Measurements from ENCODE around the gene MAGEL2.
"Not testable (repeated sequence)": the region's sequence is repeated elsewhere in the genome, so short reads cannot be mapped to it uniquely, and the experiment has no call there.

The MAGEL2 gene

DNA sequence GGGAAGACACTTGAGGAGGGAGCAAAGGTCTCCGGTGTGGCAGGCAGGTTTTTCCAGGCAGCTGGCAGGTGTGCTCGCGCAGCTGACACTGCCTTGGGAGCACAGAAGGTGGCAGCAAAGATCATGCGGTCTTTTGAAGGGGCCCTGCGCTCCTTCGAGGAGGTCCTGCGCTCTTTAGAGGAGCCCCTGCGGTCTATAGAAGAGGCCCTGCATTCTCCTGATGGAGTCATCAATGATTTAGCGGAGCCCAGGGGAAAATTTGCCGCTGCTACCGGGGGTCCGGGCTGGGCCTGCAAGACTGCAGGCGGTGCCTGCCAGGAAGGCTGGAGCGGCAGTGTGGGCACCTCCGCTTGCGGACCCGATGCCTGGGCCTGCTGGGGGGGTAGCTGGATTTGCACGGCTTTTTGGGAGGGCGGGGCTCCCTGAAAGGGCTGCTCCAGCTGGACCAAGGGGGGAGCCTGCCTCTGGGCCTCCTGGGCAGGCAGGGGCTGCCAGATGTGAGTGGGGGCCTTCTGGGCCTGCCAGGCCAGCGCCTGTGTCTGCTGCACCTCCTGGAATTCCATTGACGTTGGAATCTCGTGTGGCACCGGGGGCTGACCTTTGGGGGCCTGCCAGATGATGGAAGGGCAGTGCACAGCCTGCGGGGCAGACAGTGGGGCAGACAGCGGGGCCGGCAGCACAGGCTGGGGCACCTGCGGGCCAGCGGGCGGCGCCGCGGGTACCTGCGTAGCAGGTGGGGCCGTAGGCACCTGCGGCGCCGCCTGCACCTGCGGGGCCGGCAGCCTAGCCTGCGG, 2.1 kb downstream of the MAGEL2 start:
- H3K36me3 ChIP-seq (replicated peaks): no peaks in the 10 kb centered on the region
- no peak for DNase-seq (ENCODE audit: low spot score in 2 of 2)
- H3K4me3 ChIP-seq: no peak overlapping the region
- no peaks in the 10 kb centered on the region for H3K4me1 ChIP-seq
- in situ Hi-C loops (cut with MboI; ENCODE audit: low sequenced_read_pairs): loop anchor here (25.0 kb wide), 2 partner anchors 1567 to 1817 kb away; no protein-coding TSS in a partner anchor
- H3K27me3 ChIP-seq (ENCODE audit: low read depth): no peaks in the 10 kb centered on the region
- no peaks in the 10 kb centered on the region for H3K9me3 ChIP-seq

DNA sequence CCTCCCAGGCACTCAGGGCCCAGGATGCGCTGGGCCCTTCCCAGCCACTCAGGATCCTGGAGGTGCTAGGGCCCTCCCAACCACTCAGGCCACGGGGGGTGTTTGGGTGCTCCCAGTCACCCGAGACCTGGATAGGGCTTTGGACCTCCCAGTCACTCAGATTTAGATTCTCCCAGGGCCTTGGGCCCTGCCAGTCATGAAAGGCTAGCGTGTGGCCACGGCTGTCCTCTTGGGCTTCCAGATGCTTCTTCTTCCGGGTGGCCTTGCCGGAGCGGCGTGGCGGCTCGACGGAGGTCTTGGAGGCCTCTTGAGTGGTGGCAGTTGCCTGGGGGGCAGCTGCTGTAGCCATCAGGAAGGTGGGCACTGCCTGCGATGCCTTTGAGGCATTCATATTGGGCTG, 2.8 kb downstream of the MAGEL2 start:
- Histone ChIP-seq H3K4me3 (no peak overlapping the region), H3K36me3 (replicated peaks) (no peaks in the 10 kb centered on the region), H3K9me3 (no peaks in the 10 kb centered on the region), H3K27me3 (ENCODE audit: low read depth) (no peaks in the 10 kb centered on the region), H3K4me1 (no peaks in the 10 kb centered on the region)
- in situ Hi-C loops (cut with MboI; ENCODE audit: low sequenced_read_pairs): loop anchor here (25.0 kb wide), 2 partner anchors 1567 to 1817 kb away; no protein-coding TSS in a partner anchor
- DNase-seq (ENCODE audit: low spot score in 2 of 2): no peak

DNA sequence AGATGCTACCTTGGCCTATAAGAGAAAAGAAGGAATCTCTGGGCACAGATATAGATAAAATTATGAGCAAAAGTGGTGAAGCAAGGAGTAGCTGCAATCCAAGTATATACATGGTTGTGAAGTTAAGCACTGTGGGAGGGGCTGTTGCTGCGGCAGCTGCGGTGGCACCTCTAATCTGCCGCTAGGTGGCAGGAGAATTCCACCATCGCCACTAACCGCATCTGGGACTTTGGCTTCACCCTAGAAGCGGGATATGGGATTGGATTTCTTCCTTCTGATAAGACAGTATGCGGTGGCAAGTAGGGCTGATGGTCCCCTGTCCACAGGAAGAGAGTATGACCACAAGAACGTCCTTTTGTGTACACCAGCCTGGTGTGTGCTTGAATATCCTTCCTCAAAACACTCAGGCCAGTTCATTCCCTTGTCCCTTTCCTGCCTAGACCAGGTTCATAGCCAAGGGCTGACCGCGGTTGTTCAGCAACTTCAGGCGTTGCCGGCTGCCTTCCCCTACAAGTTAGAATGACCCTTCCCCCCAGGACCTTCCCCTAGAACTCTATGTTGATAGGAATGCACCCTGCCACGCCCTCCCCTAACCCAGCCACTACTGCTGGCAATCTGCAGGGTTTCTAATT, 5.1 kb downstream of the MAGEL2 start:
- H3K4me3 ChIP-seq: no peak overlapping the region
- H3K9me3 ChIP-seq: no peaks in the 10 kb centered on the region
- H3K4me1 ChIP-seq: no peaks in the 10 kb centered on the region
- in situ Hi-C loops (cut with MboI; ENCODE audit: low sequenced_read_pairs): loop anchor here (25.0 kb wide), 2 partner anchors 1570 to 1820 kb away; no protein-coding TSS in a partner anchor
- DNase-seq (ENCODE audit: low spot score in 2 of 2): peak; percentile 47 to 65
- H3K27me3 ChIP-seq (ENCODE audit: low read depth): no peaks in the 10 kb centered on the region
- no peaks in the 10 kb centered on the region for H3K36me3 ChIP-seq (replicated peaks)

DNA sequence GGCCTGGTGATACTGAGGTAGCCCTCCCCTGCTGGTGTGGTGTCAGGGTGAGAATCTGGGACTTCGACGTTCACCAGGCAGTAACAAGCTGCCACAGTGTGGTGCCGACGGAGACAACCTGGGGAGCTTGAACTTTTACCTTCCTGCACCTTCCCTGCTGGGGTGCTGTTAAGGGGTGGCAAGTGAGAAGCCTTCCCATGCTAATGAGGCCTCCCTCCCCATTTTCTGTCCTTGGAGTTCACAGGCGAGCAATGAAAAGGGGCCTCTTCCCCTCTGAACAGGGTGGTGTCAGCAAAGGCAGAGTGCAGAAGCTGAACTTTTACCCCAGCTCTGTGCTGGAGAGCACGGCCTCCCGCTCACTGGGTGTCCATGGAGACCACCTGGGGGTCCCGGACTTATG, 13.5 kb downstream of the MAGEL2 start:
- Histone ChIP-seq H3K4me3 (no peak overlapping the region), H3K36me3 (replicated peaks) (no peaks in the 10 kb centered on the region), H3K4me1 (no peaks in the 10 kb centered on the region), H3K27me3 (ENCODE audit: low read depth) (no peaks in the 10 kb centered on the region), H3K9me3 (no peaks in the 10 kb centered on the region)
- no peak for DNase-seq (ENCODE audit: low spot score in 2 of 2)
- in situ Hi-C loops (cut with MboI; ENCODE audit: low sequenced_read_pairs): loop anchor here (25.0 kb wide), 2 partner anchors 1578 to 1828 kb away; no protein-coding TSS in a partner anchor

DNA sequence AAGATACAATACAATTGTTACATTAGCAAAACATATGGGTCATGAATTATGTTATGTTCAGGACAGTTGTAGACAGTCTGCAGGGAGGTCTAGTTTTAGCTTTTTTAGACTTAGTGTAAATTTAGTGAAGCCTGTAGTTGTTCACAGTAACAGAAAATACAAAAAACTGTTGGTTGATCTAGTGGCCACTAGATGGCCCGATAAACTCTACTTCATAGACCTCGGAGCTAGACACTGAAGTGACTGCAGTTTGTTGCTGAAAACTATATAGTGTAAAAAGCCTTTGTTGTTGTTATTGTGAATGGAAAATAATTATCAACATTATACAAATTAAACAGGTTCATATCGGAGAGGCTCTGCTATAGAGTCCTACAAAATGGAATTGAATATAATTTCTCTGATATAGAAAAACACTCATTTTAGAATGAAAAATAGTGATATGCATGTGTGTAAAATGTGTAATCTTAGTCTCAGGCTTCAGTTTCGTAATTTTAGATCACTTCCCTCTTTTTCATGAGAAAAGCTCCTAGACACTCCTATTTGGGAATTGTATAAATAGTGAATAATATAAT, 18.3 kb downstream of the MAGEL2 start:
- DNase-seq (ENCODE audit: low spot score in 2 of 2): no peak
- H3K27me3 ChIP-seq (ENCODE audit: low read depth): no peaks in the 10 kb centered on the region
- H3K4me1 ChIP-seq: no peaks in the 10 kb centered on the region
- H3K36me3 ChIP-seq (replicated peaks): no peaks in the 10 kb centered on the region
- in situ Hi-C loops (cut with MboI; ENCODE audit: low sequenced_read_pairs): loop anchor here (25.0 kb wide), 2 partner anchors 1583 to 1833 kb away; no protein-coding TSS in a partner anchor
- H3K9me3 ChIP-seq: no peaks in the 10 kb centered on the region
- H3K4me3 ChIP-seq: no peak overlapping the region

DNA sequence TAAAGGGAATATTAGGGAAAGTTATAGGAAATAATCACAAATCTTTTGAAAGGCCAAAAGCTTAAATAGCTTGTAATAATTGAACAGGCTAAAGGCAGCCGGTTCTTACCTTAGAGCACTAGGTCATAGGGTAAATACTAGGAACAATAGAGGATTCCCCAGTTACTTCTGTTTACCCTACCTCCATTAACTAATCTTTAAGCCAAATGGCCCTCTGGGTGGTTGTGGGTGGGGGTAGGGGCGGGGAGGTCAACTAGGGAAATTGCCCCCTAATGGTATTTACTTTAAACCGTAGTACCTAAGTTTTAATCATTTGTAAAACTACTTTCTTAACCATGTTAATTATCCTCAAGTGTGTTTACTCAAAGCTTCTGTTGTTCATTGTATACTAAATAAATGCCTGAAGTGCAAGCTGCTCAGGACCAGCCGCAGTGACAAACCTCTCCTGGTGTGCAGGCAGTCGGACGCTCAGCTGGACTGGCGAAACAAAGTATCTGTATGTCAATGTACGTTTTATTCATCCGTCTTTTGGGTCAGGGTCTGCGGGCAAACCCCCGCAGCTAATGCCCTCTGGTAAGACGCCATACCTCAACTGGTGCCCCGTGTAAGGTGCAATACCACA, 18.9 kb downstream of the MAGEL2 start:
- in situ Hi-C loops (cut with MboI; ENCODE audit: low sequenced_read_pairs): loop anchor here (25.0 kb wide), 2 partner anchors 1584 to 1834 kb away; no protein-coding TSS in a partner anchor
- no peaks in the 10 kb centered on the region for H3K36me3 ChIP-seq (replicated peaks)
- no peaks in the 10 kb centered on the region for H3K4me1 ChIP-seq
- no peak overlapping the region for H3K4me3 ChIP-seq
- H3K27me3 ChIP-seq (ENCODE audit: low read depth): no peaks in the 10 kb centered on the region
- DNase-seq (ENCODE audit: low spot score in 2 of 2): no peak
- H3K9me3 ChIP-seq: no peaks in the 10 kb centered on the region

DNA sequence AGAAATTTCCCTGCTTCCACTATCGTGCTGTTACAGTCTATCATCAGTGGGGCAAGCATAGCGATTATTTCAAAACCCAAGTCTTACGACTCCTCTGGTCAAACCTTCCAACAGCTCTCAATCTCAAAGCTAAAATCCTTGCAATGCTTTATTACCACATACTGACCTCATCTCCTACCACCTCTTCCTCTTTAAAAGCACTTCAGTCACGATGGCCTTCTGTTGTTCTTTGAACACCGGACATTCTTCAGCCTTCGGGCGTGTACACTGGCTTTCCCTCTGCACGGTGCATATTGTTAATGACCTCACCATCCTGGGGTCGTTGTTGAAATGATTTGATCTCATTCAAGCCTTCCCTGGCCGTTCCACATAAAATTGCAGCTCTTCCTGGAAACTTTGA, 31.1 kb downstream of the MAGEL2 start:
- Histone ChIP-seq H3K4me1 (no peaks in the 10 kb centered on the region), H3K27me3 (ENCODE audit: low read depth) (no peaks in the 10 kb centered on the region), H3K4me3 (no peak overlapping the region), H3K9me3 (no peaks in the 10 kb centered on the region), H3K36me3 (replicated peaks) (no peaks in the 10 kb centered on the region)
- in situ Hi-C loops (cut with MboI; ENCODE audit: low sequenced_read_pairs): no loop called here
- DNase-seq (ENCODE audit: low spot score in 2 of 2): no peak

DNA sequence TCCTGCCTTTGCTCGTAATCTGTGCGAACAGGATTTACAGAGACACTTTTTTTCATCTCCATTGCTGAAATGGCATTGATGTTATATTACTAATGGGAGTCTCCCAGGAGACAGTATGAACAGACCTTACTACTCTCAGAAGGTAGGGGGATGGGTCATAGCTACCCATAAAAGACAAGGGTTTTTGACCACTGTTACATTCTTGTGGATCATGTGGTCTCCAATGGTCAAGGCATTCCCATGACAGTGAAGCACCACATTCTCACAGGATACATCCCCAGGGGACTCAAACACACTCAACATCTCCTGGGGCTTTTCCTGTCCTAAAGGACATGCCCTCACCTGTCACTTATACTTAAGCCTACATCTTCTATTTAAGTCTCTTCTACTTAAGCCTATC, 41.4 kb downstream of the MAGEL2 start:
- Histone ChIP-seq H3K4me3 (no peak overlapping the region), H3K27me3 (ENCODE audit: low read depth) (no peaks in the 10 kb centered on the region), H3K36me3 (replicated peaks) (no peaks in the 10 kb centered on the region), H3K4me1 (no peaks in the 10 kb centered on the region), H3K9me3 (no peaks in the 10 kb centered on the region)
- in situ Hi-C loops (cut with MboI; ENCODE audit: low sequenced_read_pairs): no loop called here
- no peak for DNase-seq (ENCODE audit: low spot score in 2 of 2)

DNA sequence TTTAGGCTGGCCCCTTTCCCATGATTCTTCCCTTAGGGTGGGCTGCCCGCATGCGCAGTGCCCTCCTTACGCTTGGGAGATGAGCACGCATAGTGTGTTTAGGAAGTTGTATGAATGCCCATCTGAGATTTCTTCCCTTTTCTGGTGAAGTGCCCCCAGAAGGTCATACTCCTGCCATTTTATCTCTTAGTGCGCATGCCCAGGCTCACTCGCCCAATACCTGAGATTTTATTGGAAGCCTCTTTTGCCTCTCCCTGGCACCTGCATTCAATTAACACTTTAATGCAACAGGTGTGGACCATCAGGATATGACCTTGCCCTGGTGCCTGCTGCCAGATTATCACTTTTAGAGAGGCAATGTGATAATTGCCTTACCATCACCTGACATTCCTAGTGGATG, 45.5 kb downstream of the MAGEL2 start:
- no peak for DNase-seq (ENCODE audit: low spot score in 2 of 2)
- Histone ChIP-seq H3K9me3 (no peaks in the 10 kb centered on the region), H3K36me3 (replicated peaks) (no peaks in the 10 kb centered on the region), H3K27me3 (ENCODE audit: low read depth) (no peaks in the 10 kb centered on the region), H3K4me3 (no peak overlapping the region), H3K4me1 (no peaks in the 10 kb centered on the region)
- in situ Hi-C loops (cut with MboI; ENCODE audit: low sequenced_read_pairs): no loop called here

DNA sequence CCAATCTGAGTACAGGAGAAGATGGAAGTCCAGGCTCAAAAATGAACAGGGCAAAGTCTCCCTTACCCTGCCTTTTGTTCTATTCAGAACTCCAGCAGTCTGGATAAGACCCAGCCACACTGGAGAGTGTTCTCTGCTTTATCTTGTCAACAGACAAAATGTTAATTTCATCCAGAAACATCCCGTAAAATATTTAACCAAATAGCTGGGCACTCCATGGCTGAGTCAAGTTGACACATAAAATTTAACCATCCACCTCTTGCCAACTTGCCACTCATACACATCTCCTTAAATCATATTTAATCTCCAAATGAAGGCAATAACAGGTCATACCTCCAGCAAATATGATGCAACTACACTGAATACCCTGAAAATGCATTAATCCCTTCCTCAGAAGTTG, 48.6 kb downstream of the MAGEL2 start:
- in situ Hi-C loops (cut with MboI; ENCODE audit: low sequenced_read_pairs): no loop called here
- H3K4me1 ChIP-seq: no peaks in the 10 kb centered on the region
- H3K36me3 ChIP-seq (replicated peaks): no peaks in the 10 kb centered on the region
- DNase-seq (ENCODE audit: low spot score in 2 of 2): no peak
- H3K9me3 ChIP-seq: no peaks in the 10 kb centered on the region
- no peaks in the 10 kb centered on the region for H3K27me3 ChIP-seq (ENCODE audit: low read depth)
- no peak overlapping the region for H3K4me3 ChIP-seq

DNA sequence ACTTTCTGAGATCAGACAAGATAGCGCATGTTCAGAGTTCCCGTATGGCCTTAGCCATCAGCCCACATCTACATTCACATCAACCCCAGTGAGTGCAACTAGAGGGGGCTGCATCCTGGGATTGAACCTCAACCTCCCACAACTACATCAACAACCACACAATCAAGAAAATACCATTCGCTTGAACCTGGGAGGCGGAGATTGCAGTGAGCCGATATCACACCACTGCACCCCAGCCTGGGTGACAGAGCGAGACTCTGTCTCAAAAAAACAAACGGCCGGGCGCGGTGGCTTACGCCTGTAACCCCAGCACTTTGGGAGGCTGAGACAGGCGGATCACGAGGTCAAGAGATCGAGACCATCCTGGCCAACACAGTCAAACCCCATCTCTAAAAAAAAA, 50.4 kb downstream of the MAGEL2 start:
- H3K9me3 ChIP-seq; H3K27me3 ChIP-seq (ENCODE audit: low read depth); H3K36me3 ChIP-seq (replicated peaks); H3K4me3 ChIP-seq; H3K4me1 ChIP-seq; DNase-seq (ENCODE audit: low spot score in 2 of 2); in situ Hi-C loops (cut with MboI; ENCODE audit: low sequenced_read_pairs): not testable (repeated sequence)

DNA sequence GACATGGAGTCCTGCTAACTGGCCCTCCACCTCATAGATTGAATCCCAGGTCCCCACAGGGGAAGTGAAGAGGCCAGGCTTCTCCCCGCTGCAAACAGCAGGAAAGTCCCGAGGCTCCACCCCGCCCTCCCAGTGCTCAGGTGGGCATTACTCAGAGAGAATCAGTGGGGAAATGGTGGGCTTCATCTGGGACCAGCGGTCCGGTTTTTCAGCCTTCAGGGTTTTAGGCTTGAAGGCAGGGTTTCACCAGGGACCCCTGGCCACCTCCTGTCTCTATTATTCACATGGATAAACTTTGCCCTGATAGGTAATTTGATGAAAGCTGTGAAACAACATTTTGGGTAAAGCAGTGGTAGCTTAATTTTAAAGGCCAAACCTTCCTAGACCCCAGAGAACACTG, 50.9 kb downstream of the MAGEL2 start:
- Histone ChIP-seq H3K36me3 (replicated peaks) (no peaks in the 10 kb centered on the region), H3K4me3 (no peak overlapping the region), H3K9me3 (no peaks in the 10 kb centered on the region), H3K27me3 (ENCODE audit: low read depth) (no peaks in the 10 kb centered on the region), H3K4me1 (no peaks in the 10 kb centered on the region)
- in situ Hi-C loops (cut with MboI; ENCODE audit: low sequenced_read_pairs): no loop called here
- no peak for DNase-seq (ENCODE audit: low spot score in 2 of 2)

DNA sequence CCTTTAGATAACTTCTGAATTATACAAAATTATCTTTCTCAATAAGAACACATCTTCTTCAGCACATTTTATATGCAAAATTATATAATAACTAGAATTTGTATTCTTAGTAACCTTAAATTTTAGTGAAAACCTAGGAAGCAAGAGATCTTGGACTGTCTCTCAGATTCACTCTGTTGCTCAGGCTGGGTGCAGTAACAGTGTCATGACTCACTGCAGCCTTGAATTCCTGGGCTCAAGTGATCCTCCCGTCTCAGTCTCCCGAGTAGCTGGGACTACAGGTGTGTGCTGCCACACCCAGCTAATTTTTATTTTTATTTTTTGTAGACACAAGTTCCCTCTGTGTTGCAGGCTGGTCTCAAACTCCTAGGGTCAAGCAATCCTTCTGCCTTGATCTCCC, 52.3 kb downstream of the MAGEL2 start:
- H3K9me3 ChIP-seq: no peaks in the 10 kb centered on the region
- DNase-seq (ENCODE audit: low spot score in 2 of 2): no peak
- H3K4me3 ChIP-seq: no peak overlapping the region
- H3K36me3 ChIP-seq (replicated peaks): no peaks in the 10 kb centered on the region
- H3K27me3 ChIP-seq (ENCODE audit: low read depth): no peaks in the 10 kb centered on the region
- in situ Hi-C loops (cut with MboI; ENCODE audit: low sequenced_read_pairs): no loop called here
- H3K4me1 ChIP-seq: no peaks in the 10 kb centered on the region
